Measurements from ENCODE around the gene ROBO1. TPM values are rescaled to one million over a fixed set of nuclear protein-coding genes. Genes with fewer than 3 reads are reported as not detected.

ROBO1 gene
- total RNA-seq, 1 donor from 2014 or later = 66.5 TPM

DNA sequence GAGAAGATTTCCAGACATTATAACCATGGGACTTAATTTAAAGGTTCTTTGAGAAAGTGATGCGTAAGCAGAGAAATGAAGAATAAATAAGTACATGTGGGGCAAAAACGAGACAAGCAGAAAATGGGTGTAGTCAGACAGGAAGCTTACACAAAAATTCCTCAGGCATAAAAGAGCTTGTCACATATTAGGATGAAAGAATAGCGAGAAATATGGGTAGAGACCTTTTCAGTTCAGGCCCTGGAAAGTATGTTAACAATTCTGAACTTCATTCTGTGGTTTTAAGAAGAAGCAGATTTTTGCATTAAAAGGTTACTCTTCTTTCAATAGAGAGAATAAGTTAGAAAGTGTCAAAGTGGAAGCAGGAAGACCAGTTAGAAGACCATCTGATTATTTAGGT is 352.4 kb downstream of the ROBO1 start:
- no peak for DNase-seq (ENCODE audit: extremely low spot score in 2 of 2)
- intact Hi-C loops (cut with DNase I) = no loop called here
- Histone ChIP-seq H3K27ac (no peak overlapping the region), H3K27me3 (no peaks in the 10 kb centered on the region), H3K4me1 (no peaks in the 10 kb centered on the region), H3K9me3 (no peaks in the 10 kb centered on the region), H3K36me3 (no peaks in the 10 kb centered on the region), H3K4me3 (no peak overlapping the region)
- TF ChIP-seq POLR2AphosphoS5 (IDR thresholded peaks at IDR 0.05; ENCODE audit: insufficient read depth in 1 of 2, low read depth in 1 of 2) = no peak
- TF ChIP-seq POLR2A (IDR thresholded peaks at IDR 0.05) = no peak
- TF ChIP-seq CTCF (IDR thresholded peaks at IDR 0.05) = no peak

DNA sequence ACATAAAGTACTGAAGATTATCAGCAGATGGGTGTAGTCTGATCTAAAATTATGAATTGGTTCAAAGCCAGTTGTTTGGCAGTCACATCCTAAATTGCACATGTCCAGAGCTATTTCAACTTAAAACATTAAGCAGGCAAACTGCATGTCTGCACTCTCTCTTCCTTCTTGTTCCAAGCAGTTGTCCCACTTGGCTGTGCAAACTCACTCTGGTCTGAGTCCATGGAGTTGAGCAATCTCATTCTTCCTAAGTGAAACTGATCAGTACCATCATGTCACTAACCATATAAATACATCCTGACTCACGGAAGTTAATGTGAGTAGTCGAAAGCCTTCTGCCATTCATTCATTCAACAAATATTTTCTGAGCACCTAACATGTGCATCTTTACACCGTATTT is 353.0 kb downstream of the ROBO1 start:
- no peak for DNase-seq (ENCODE audit: extremely low spot score in 2 of 2)
- TF ChIP-seq POLR2A (IDR thresholded peaks at IDR 0.05) = no peak
- no peak for TF ChIP-seq CTCF (IDR thresholded peaks at IDR 0.05)
- no peak for TF ChIP-seq POLR2AphosphoS5 (IDR thresholded peaks at IDR 0.05; ENCODE audit: insufficient read depth in 1 of 2, low read depth in 1 of 2)
- H3K9me3 ChIP-seq = no peaks in the 10 kb centered on the region
- H3K27me3 ChIP-seq = no peaks in the 10 kb centered on the region
- no peaks in the 10 kb centered on the region for H3K36me3 ChIP-seq
- no peak overlapping the region for H3K27ac ChIP-seq
- no peaks in the 10 kb centered on the region for H3K4me1 ChIP-seq
- no peak overlapping the region for H3K4me3 ChIP-seq
- intact Hi-C loops (cut with DNase I) = no loop called here

- Histone ChIP-seq H3K4me1 (no peaks in the 10 kb centered on the region), H3K27ac (no peak overlapping the region), H3K27me3 (no peaks in the 10 kb centered on the region), H3K4me3 (no peak overlapping the region), H3K36me3 (no peaks in the 10 kb centered on the region), H3K9me3 (no peaks in the 10 kb centered on the region)
- no peak for DNase-seq (ENCODE audit: extremely low spot score in 2 of 2)
- TF ChIP-seq CTCF (IDR thresholded peaks at IDR 0.05) (no peak), POLR2AphosphoS5 (IDR thresholded peaks at IDR 0.05; ENCODE audit: insufficient read depth in 1 of 2, low read depth in 1 of 2) (no peak), POLR2A (IDR thresholded peaks at IDR 0.05) (no peak)
- intact Hi-C loops (cut with DNase I) = no loop called here
These were observed 353.8 kb downstream of the ROBO1 start for GRCh38 chr3:79414035-79414434.

DNA sequence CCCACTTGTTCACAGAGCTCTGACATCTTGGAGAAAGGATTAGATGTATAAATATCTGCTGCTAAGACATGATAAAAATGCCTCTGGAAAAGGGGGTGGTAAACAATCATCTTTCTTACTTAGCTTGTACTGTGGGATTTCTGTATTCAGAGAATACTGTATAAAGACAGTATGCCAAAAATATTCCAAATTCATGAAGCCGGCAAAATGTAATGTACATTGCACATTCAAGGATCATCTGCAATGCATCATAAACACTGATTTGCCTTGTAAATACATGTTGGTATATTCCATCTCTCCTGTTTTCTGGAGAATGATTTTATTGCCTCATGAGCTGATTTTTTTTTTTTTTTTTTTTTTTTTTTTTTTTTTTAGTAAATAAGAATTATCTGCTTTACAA is 355.3 kb downstream of the ROBO1 start:
- H3K4me3 ChIP-seq = no peak overlapping the region
- no peak overlapping the region for H3K27ac ChIP-seq
- no peaks in the 10 kb centered on the region for H3K36me3 ChIP-seq
- H3K27me3 ChIP-seq = no peaks in the 10 kb centered on the region
- H3K9me3 ChIP-seq = no peaks in the 10 kb centered on the region
- intact Hi-C loops (cut with DNase I) = no loop called here
- TF ChIP-seq POLR2A (IDR thresholded peaks at IDR 0.05) = no peak
- TF ChIP-seq POLR2AphosphoS5 (IDR thresholded peaks at IDR 0.05; ENCODE audit: insufficient read depth in 1 of 2, low read depth in 1 of 2) = no peak
- no peak for TF ChIP-seq CTCF (IDR thresholded peaks at IDR 0.05)
- DNase-seq (ENCODE audit: extremely low spot score in 2 of 2) = no peak
- no peaks in the 10 kb centered on the region for H3K4me1 ChIP-seq

DNA sequence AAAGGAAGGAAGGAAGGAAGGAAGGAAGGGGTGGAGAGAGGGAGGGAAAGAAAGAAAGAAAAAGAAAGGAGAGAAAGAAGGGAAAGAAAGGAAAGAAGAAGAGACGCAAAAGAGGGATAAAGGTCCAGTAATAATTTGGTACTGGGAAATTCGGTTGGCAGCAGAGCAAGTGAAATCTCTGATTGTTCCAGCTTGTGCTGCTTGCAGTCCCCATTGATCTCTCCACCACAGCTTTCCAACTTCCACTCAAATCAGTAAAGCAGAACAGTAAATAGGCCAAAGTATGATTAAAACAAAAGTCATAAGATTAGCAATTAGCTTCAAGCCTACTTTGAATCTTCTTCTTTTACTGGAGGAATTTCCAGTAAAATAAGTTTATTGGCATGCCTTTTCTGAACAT is 357.2 kb downstream of the ROBO1 start:
- Histone ChIP-seq H3K9me3 (no peaks in the 10 kb centered on the region), H3K27me3 (no peaks in the 10 kb centered on the region), H3K36me3 (no peaks in the 10 kb centered on the region), H3K4me3 (no peak overlapping the region), H3K4me1 (no peaks in the 10 kb centered on the region), H3K27ac (no peak overlapping the region)
- intact Hi-C loops (cut with DNase I) = no loop called here
- DNase-seq (ENCODE audit: extremely low spot score in 2 of 2) = no peak
- TF ChIP-seq CTCF (IDR thresholded peaks at IDR 0.05) = no peak
- no peak for TF ChIP-seq POLR2A (IDR thresholded peaks at IDR 0.05)

All from vagina (tissue), 2 donors.